K562 (cell line): ENCODE data around the gene SCNN1A. TPM values are rescaled to one million over a fixed set of nuclear protein-coding genes. Genes with fewer than 3 reads are reported as not detected.
A peak's percentile ranks its signal among the peaks of the same experiment; 100 is the strongest.

ENCODE experiments used
- ATAC-seq: fragments of 200-7000 bp; cut with Tn5 transposase; 3 replicates; pipeline ENCODE4 v1.9.1; 2020; ENCODE audit warnings: moderate library complexity
- BruUV-seq: library from RNA; stranded (reverse); fragments of 400-500 nt; replicated peaks from 2 replicates; lab custom pipeline; 2021; lab: Mats Ljungman, UMichigan
- CTCF ChIA-PET: fragments of 300-600 bp; formaldehyde crosslinking; extraction: SDS; loops from one replicate; lab custom pipeline; 2021; ENCODE audit warnings: low intra/inter-chr PET ratio; lab: Yijun Ruan, JAX
- POLR2A ChIA-PET: fragments of 300-600, 350-650 bp; sonication (Branson Sonifier 250); formaldehyde crosslinking; extraction: SDS; loops from one replicate; lab custom pipeline; 2021; ENCODE audit warnings: antibody characterized with exemption, inconsistent platforms; lab: Yijun Ruan, JAX
- DNase-seq, 4 experiments: peaks; one replicate each; pipeline versions ENCODE4 v3.0.0 to v3.0.0-alpha.2; 2011 to 2018; ENCODE audit warnings: low spot score in 3 of 4, mixed read lengths in 3 of 4; ENCODE audit errors: extremely low read depth in 1 of 4
- FAIRE-seq: peaks from 2 replicates; lab custom pipeline; 2011; peaks lifted over from hg19 to GRCh38; lab: Jason Lieb, UNC
- H2AFZ ChIP-seq: 2 replicates; pipeline ENCODE4 v1.6.0; 2011; ENCODE audit warnings: low read depth, low read length, control low read depth, inconsistent platforms
- H3K27ac ChIP-seq: fragments of 200-600 bp; 3 replicates; pipeline ENCODE4 v1.8.0; 2011; ENCODE audit warnings: low read depth, mild to moderate bottlenecking, control low read depth, inconsistent platforms, low read length, moderate library complexity, mixed read lengths; ENCODE audit errors: extremely low read depth
- H3K27me3 ChIP-seq, 2 experiments: fragments of 300-600 bp in 1 of 2; 2 replicates in 1 of 2; 3 replicates in 1 of 2; pipeline versions ENCODE4 v1.6.0 to v1.8.0; 2011; ENCODE audit warnings: inconsistent platforms in 2 of 2, low read length in 2 of 2, mild to moderate bottlenecking in 1 of 2, mixed read lengths in 1 of 2, moderate library complexity in 1 of 2; ENCODE audit not compliant: control insufficient read depth in 2 of 2, insufficient read depth in 2 of 2
- H3K36me3 ChIP-seq: fragments of 300-600 bp; 3 replicates; pipeline ENCODE4 v1.8.0; 2011; ENCODE audit warnings: mild to moderate bottlenecking, low read length, inconsistent platforms; ENCODE audit not compliant: control insufficient read depth, insufficient read depth
- H3K4me1 ChIP-seq, 2 experiments: fragments of 200-600 bp in 1 of 2; replicated peaks in 1 of 2; 2 replicates in 1 of 2; 3 replicates in 1 of 2; pipeline versions ENCODE4 v1.5.1 to v1.8.0; 2011; ENCODE audit warnings: inconsistent platforms in 2 of 2, low read length in 2 of 2, mild to moderate bottlenecking in 1 of 2, mixed read lengths in 1 of 2, moderate library complexity in 1 of 2; ENCODE audit not compliant: control insufficient read depth in 2 of 2, insufficient read depth in 2 of 2
- H3K4me2 ChIP-seq: 2 replicates; pipeline ENCODE4 v1.6.1; 2011; ENCODE audit warnings: low read length, control low read depth, inconsistent platforms, mixed read lengths; ENCODE audit not compliant: insufficient read depth
- H3K4me3 ChIP-seq: fragments of 200-600 bp; sonication (generic), shearing (Covaris generic); 2 replicates; pipeline ENCODE4 v1.5.1; 2016; ENCODE audit warnings: control low read depth, inconsistent platforms
- H3K79me2 ChIP-seq: fragments of 200-600 bp; 3 replicates; pipeline ENCODE4 v1.8.0; 2011; ENCODE audit warnings: low read length, inconsistent platforms; ENCODE audit not compliant: control insufficient read depth, insufficient read depth
- H3K9ac ChIP-seq, 2 experiments: 2 replicates each; pipeline versions ENCODE4 v1.6.0 to v1.6.1; 2011; ENCODE audit warnings: low read depth in 2 of 2, low read length in 2 of 2, control low read depth in 1 of 2, inconsistent platforms in 1 of 2, mild to moderate bottlenecking in 1 of 2, mixed read lengths in 1 of 2; ENCODE audit not compliant: insufficient read depth in 1 of 2
- H3K9me1 ChIP-seq: one replicate; pipeline ENCODE4 v1.6.0; 2011; ENCODE audit warnings: inconsistent platforms, mild to moderate bottlenecking, low read length, moderate library complexity; ENCODE audit not compliant: control insufficient read depth, insufficient read depth
- H3K9me3 ChIP-seq: replicated peaks from 2 replicates; pipeline ENCODE4 v1.5.1; 2011; ENCODE audit warnings: low read depth, low read length, inconsistent platforms; ENCODE audit not compliant: control insufficient read depth, insufficient read depth
- H4K20me1 ChIP-seq: replicated peaks from 2 replicates; pipeline ENCODE4 v1.6.1; 2011; ENCODE audit warnings: low read length, inconsistent platforms, mixed read lengths; ENCODE audit not compliant: control insufficient read depth, insufficient read depth
- HNRNPUL1 ChIP-seq: fragments of 200-400 bp; formaldehyde crosslinking; IDR thresholded peaks from 2 replicates; pipeline ENCODE4 v1.6.1; 2017; ENCODE audit warnings: low read length
- MECOM ChIP-seq: fragments of 250-450 bp; sonication (Bioruptor Pico); IDR thresholded peaks from 2 replicates; pipeline ENCODE4 v1.8.0; 2022; ENCODE audit warnings: inconsistent platforms
- NCOR1 ChIP-seq: fragments of 450-650 bp; IDR thresholded peaks from 2 replicates; pipeline ENCODE4 v1.6.1; 2016; ENCODE audit warnings: mild to moderate bottlenecking, moderate library complexity
- SNRNP70 ChIP-seq: fragments of 200-400 bp; formaldehyde crosslinking; optimal IDR thresholded peaks from 2 replicates; pipeline ENCODE3; 2017; ENCODE audit warnings: low read depth, low read length
- TGIF2 ChIP-seq: sonication (generic); formaldehyde crosslinking; IDR thresholded peaks from 2 replicates; pipeline ENCODE4 v1.8.1; 2022; ENCODE audit warnings: mild to moderate bottlenecking, missing genetic modification reagents, moderate library complexity
- WGBS: fragments of 100-300 bp; shearing (Covaris generic); methylation state at CpG from one replicate; pipeline ENCODE4 v1.1.6; 2016; ENCODE audit warnings: low coverage, mixed read lengths; ENCODE audit not compliant: insufficient coverage; ENCODE audit errors: missing lambda C conversion rate; 5-methylcytosine and 5-hydroxymethylcytosine counted together
- in situ Hi-C: fragments of 300-500 bp; cut with MboI; formaldehyde crosslinking; loops from 4 replicates; pipeline ENCODE4 v1.15.0; 2018; ENCODE audit warnings: inconsistent platforms, mixed read lengths
- intact Hi-C: fragments of 100-400 bp; cut with micrococcal nuclease; formaldehyde crosslinking; loops from 2 replicates; pipeline ENCODE4 v1.14.2; 2022
- polyA plus RNA-seq, 8 experiments: library from polyadenylated mRNA; depleted of rRNA in 4 of 8; stranded (reverse) in 5 of 8; unstranded in 3 of 8; fragments of >200 nt; fragmentation: Nextera tagmentation in 2 of 8; fragmentation: Illumina TruSeq in 1 of 8; extraction: Ambion mirVana in 2 of 8; extraction: Trizol in 1 of 8; gene quantifications; 2 replicates each; pipeline versions ENCODE4 v1.2.1 to v1.2.3, GENCODE V29; 2011 to 2014; ENCODE audit warnings: inconsistent platforms in 1 of 8, missing spikeins in 1 of 8
- total RNA-seq, 7 experiments: library from RNA; depleted of rRNA in 6 of 7; stranded (reverse); fragments of >200 nt in 6 of 7; fragmentation: Illumina TruSeq in 2 of 7; extraction: Trizol in 2 of 7; gene quantifications; 2 replicates each; pipeline versions ENCODE4 v1.2.1 to v1.2.3, GENCODE V29; 2011 to 2021; ENCODE audit warnings: low replicate concordance in 1 of 7
- TF ChIP-seq, protein P1 (sequence below): sonication (generic); formaldehyde crosslinking; IDR thresholded peaks from 2 replicates; pipeline ENCODE4 v1.8.0; 2022; ENCODE audit warnings: mild to moderate bottlenecking, missing genetic modification reagents
- TF ChIP-seq, protein P2 (sequence below): fragments of 250-450 bp; sonication (Bioruptor Pico); IDR thresholded peaks from 2 replicates; pipeline ENCODE4 v1.6.1; 2021; ENCODE audit warnings: mild to moderate bottlenecking

The SCNN1A gene
- total and polyA plus RNA-seq, 9 of the 15 experiments (the other 6 are each of a cell fraction or from before 2014, with no cell fraction given) = 0.15 to 0.49 (median 0.32) TPM; not detected in 5

DNA sequence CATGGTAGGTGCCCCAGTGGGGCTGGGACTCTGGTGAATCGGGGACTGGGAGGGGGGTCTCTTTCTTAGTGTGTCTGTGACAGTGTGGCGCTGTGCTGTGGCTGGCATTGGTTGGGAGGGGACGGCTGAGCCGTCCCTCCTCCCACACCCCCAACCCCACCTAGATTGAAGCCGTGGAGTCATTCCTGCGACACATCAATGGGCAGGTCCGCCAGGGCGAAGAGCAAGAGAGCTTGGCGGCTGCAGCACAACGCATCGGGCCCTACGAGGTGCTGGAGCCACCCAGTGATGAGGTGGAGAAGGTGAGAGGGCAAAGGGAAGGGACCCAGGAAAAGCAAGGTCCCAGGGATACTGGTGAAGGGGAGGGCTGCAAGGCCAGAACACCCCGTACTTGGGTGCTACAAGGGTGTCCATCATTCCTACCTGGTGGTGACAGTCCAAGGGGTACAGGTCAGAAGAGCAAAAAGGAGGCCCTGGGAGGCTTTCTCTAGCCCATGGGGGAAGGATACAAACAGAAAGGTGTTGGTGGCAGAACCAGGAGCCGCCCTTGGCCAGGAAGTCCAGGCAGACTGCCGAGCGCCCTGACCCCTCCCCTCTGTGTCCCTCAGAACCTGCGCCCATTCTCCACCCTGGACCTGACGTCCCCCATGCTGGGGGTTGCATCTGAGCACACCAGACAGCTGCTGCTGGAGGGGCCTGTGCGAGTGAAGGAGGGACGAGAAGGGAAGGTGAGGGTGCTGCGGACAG is 57.5 kb downstream of the SCNN1A start:
- 5% methylated on average over 8 of the region's 21 CpGs for WGBS
- Histone ChIP-seq H3K9me1 (no peaks in the 10 kb centered on the region), H3K4me3 (no peak overlapping the region), H3K9me3 (no peaks in the 10 kb centered on the region), H3K36me3 (no peaks in the 10 kb centered on the region), H3K4me1 (peaks cover under 1 to 22% of the 10 kb centered on the region in 2 experiments; a peak in 4 of 5 replicates), H3K4me2 (no peak overlapping the region), H2AFZ (no peak overlapping the region), H3K9ac (no peak overlapping the region), H3K27ac (no peak overlapping the region), H4K20me1 (no peaks in the 10 kb centered on the region), H3K79me2 (no peaks in the 10 kb centered on the region), H3K27me3 (peaks cover 0 to 21% of the 10 kb centered on the region in 2 experiments; a peak in 4 of 5 replicates)
- intact Hi-C loops = no loop called here
- BruUV-seq = no TSS peak
- CTCF ChIA-PET = no interaction called here
- TF ChIP-seq TGIF2 (CRISPR knock-in tag) = no peak
- FAIRE-seq (no peak), ATAC-seq (no peak), DNase-seq (no peak)
- POLR2A ChIA-PET = interaction anchor here (0.5 kb wide), 1 partner anchor 215 kb away, joined by 3 read pairs; no protein-coding TSS in a partner anchor
- in situ Hi-C loops = no loop called here

GRCh38 chr12:6316921-6317692 is 58.3 kb downstream of the SCNN1A start:
- no TSS peak for BruUV-seq
- CTCF ChIA-PET = no interaction called here
- Histone ChIP-seq H3K27ac (no peak overlapping the region), H3K9me3 (no peaks in the 10 kb centered on the region), H3K27me3 (peaks cover 0 to 21% of the 10 kb centered on the region in 2 experiments; a peak in 4 of 5 replicates), H3K36me3 (no peaks in the 10 kb centered on the region), H3K9ac (no peak overlapping the region), H3K79me2 (no peaks in the 10 kb centered on the region), H2AFZ (no peak overlapping the region), H3K4me1 (peaks cover 0 to 21% of the 10 kb centered on the region in 2 experiments; a peak in 2 of 5 replicates), H3K9me1 (no peaks in the 10 kb centered on the region), H3K4me2 (no peak overlapping the region), H4K20me1 (no peaks in the 10 kb centered on the region), H3K4me3 (no peak overlapping the region)
- WGBS = 19% methylated on average over 18 of the region's 21 CpGs
- DNase-seq (peak in 2 of 4 experiments; percentile 21 to 28), ATAC-seq (peak; percentile 56), FAIRE-seq (no peak)
- intact Hi-C loops = no loop called here
- POLR2A ChIA-PET = interaction anchor here (0.5 to 0.9 kb wide), 3 partner anchors 64 to 215 kb away, joined by 3 to 4 read pairs (median 3); no protein-coding TSS in a partner anchor
- in situ Hi-C loops = no loop called here
- TF ChIP-seq HNRNPUL1 = no peak
- TF ChIP-seq, protein P1, sequence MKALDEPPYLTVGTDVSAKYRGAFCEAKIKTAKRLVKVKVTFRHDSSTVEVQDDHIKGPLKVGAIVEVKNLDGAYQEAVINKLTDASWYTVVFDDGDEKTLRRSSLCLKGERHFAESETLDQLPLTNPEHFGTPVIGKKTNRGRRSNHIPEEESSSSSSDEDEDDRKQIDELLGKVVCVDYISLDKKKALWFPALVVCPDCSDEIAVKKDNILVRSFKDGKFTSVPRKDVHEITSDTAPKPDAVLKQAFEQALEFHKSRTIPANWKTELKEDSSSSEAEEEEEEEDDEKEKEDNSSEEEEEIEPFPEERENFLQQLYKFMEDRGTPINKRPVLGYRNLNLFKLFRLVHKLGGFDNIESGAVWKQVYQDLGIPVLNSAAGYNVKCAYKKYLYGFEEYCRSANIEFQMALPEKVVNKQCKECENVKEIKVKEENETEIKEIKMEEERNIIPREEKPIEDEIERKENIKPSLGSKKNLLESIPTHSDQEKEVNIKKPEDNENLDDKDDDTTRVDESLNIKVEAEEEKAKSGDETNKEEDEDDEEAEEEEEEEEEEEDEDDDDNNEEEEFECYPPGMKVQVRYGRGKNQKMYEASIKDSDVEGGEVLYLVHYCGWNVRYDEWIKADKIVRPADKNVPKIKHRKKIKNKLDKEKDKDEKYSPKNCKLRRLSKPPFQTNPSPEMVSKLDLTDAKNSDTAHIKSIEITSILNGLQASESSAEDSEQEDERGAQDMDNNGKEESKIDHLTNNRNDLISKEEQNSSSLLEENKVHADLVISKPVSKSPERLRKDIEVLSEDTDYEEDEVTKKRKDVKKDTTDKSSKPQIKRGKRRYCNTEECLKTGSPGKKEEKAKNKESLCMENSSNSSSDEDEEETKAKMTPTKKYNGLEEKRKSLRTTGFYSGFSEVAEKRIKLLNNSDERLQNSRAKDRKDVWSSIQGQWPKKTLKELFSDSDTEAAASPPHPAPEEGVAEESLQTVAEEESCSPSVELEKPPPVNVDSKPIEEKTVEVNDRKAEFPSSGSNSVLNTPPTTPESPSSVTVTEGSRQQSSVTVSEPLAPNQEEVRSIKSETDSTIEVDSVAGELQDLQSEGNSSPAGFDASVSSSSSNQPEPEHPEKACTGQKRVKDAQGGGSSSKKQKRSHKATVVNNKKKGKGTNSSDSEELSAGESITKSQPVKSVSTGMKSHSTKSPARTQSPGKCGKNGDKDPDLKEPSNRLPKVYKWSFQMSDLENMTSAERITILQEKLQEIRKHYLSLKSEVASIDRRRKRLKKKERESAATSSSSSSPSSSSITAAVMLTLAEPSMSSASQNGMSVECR (CRISPR knock-in tag) = 0 out of 2 replicates have a peak, but pooled peaks have one; percentile 21
- no peak for TF ChIP-seq MECOM (CRISPR knock-in tag)
- TF ChIP-seq, protein P2, sequence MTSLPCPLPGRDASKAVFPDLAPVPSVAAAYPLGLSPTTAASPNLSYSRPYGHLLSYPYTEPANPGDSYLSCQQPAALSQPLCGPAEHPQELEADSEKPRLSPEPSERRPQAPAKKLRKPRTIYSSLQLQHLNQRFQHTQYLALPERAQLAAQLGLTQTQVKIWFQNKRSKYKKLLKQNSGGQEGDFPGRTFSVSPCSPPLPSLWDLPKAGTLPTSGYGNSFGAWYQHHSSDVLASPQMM (CRISPR knock-in tag) = no peak
- no peak for TF ChIP-seq NCOR1
- TF ChIP-seq SNRNP70 = no peak
